HFFc6 (cell line): ENCODE measurements around the gene CSGALNACT2. TPM values are rescaled to one million over a fixed set of nuclear protein-coding genes. Genes with fewer than 3 reads are reported as not detected.

Source experiments
- DNase-seq: peaks from one replicate; pipeline ENCODE4 v3.0.0-alpha.2; 2018
- H3K27ac Mint-ChIP-seq: 2 replicates; pipeline ENCODE4 v1.8.0; 2020; ENCODE audit warnings: mild to moderate bottlenecking, mixed read lengths
- H3K27me3 Mint-ChIP-seq: 2 replicates; pipeline ENCODE4 v1.8.0; 2021; ENCODE audit warnings: mild to moderate bottlenecking, moderate library complexity, mixed read lengths; ENCODE audit not compliant: insufficient read depth
- H3K36me3 Mint-ChIP-seq: 2 replicates; pipeline ENCODE4 v1.8.0; 2021; ENCODE audit warnings: low read depth, mixed read lengths
- H3K4me1 Mint-ChIP-seq: 2 replicates; pipeline ENCODE4 v1.8.0; 2020; ENCODE audit warnings: low read depth, mixed read lengths
- H3K4me3 Mint-ChIP-seq: 2 replicates; pipeline ENCODE4 v1.8.0; 2020; ENCODE audit warnings: mild to moderate bottlenecking, moderate library complexity, mixed read lengths
- H3K9me3 Mint-ChIP-seq: 2 replicates; pipeline ENCODE4 v1.8.0; 2020; ENCODE audit warnings: mild to moderate bottlenecking, mixed read lengths
- total RNA-seq, 6 experiments: library from RNA; stranded (reverse); fragmentation: NEBNext Ultra II Directional; extraction: Animal tissue kit (Norgen Biotek cat#: 25700); gene quantifications; 2 replicates in 1 of 6; 3 replicates in 5 of 6; pipeline ENCODE4 v1.2.3, GENCODE V29; 2021
- TF ChIP-seq, protein P1 (sequence below): fragments of 200-600 bp; sonication (generic); IDR thresholded peaks from 2 replicates; pipeline ENCODE4 v1.5.0; 2021; ENCODE audit warnings: antibody characterized with exemption, mild to moderate bottlenecking

The CSGALNACT2 gene
- total RNA-seq, 6 experiments from 2014 or later, result 18.0 to 20.8 (median 18.6) TPM

DNA sequence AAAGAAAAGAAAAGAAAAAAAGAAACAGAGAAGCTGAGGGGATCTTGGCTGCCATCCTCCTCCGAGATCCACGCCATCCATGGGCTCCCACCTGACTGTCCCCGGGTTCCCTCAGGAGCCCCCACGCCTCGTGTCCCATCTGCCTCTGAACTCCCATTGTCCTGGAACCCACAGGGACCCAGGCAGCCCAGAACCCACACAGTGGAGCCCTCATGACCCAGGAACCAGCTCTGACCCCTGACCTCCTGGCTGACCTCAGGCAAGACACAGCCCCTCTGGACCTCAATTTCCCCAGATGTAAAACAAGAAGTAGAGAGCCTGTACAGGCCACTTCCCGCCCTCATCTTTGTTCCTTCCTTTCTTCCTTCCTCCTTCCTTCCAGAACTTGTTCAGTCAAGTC, 88.2 kb downstream of the CSGALNACT2 start:
- TF ChIP-seq, protein P1, sequence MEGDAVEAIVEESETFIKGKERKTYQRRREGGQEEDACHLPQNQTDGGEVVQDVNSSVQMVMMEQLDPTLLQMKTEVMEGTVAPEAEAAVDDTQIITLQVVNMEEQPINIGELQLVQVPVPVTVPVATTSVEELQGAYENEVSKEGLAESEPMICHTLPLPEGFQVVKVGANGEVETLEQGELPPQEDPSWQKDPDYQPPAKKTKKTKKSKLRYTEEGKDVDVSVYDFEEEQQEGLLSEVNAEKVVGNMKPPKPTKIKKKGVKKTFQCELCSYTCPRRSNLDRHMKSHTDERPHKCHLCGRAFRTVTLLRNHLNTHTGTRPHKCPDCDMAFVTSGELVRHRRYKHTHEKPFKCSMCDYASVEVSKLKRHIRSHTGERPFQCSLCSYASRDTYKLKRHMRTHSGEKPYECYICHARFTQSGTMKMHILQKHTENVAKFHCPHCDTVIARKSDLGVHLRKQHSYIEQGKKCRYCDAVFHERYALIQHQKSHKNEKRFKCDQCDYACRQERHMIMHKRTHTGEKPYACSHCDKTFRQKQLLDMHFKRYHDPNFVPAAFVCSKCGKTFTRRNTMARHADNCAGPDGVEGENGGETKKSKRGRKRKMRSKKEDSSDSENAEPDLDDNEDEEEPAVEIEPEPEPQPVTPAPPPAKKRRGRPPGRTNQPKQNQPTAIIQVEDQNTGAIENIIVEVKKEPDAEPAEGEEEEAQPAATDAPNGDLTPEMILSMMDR, result no peak
- Mint-ChIP-seq H3K4me3 (no peak overlapping the region), H3K36me3 (no peaks in the 10 kb centered on the region), H3K27ac (no peak overlapping the region), H3K9me3 (no peaks in the 10 kb centered on the region), H3K27me3 (peaks cover 30% of the 10 kb centered on the region), H3K4me1 (no peaks in the 10 kb centered on the region)
- no peak for DNase-seq

GRCh38 chr10:43226851-43227845, 88.9 kb downstream of the CSGALNACT2 start:
- Mint-ChIP-seq H3K4me3 (no peak overlapping the region), H3K27me3 (peaks cover 34% of the 10 kb centered on the region), H3K4me1 (no peaks in the 10 kb centered on the region), H3K27ac (no peak overlapping the region), H3K9me3 (no peaks in the 10 kb centered on the region), H3K36me3 (no peaks in the 10 kb centered on the region)
- no peak for DNase-seq
- TF ChIP-seq, protein P1, result no peak

GRCh38 chr10:43227911-43228782, 89.9 kb downstream of the CSGALNACT2 start:
- Mint-ChIP-seq H3K4me1 (no peaks in the 10 kb centered on the region), H3K27ac (no peak overlapping the region), H3K9me3 (no peaks in the 10 kb centered on the region), H3K4me3 (no peak overlapping the region), H3K36me3 (no peaks in the 10 kb centered on the region), H3K27me3 (peaks cover 43% of the 10 kb centered on the region)
- no peak for DNase-seq
- TF ChIP-seq, protein P1, result no peak

DNA sequence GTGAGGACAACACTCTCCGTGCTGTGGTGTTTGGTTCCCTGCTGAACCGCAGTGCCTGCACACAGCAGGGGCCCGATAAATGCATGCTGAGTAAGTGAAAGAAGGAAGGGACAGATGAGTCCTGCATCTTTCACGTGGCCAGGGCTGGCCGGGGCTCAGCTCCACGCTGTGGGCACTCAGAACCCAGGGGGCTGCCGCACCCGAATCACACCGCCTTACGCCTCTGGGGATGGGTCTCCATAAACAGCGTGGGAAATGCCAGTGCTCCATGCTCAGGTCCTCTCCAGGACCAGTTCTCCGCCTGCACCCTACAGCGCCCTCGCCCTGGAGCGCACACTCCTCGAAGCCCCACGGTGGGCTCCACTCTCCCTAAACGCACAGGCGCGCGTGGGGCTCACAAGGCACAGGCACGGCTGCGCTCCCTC, 90.5 kb downstream of the CSGALNACT2 start:
- Mint-ChIP-seq H3K4me3 (no peak overlapping the region), H3K9me3 (no peaks in the 10 kb centered on the region), H3K4me1 (no peaks in the 10 kb centered on the region), H3K36me3 (no peaks in the 10 kb centered on the region), H3K27ac (no peak overlapping the region), H3K27me3 (peaks cover 45% of the 10 kb centered on the region)
- TF ChIP-seq, protein P1, result no peak
- no peak for DNase-seq

GRCh38 chr10:43229208-43230061, 91.2 kb downstream of the CSGALNACT2 start:
- H3K27me3 Mint-ChIP-seq, result peaks cover 47% of the 10 kb centered on the region
- H3K4me1 Mint-ChIP-seq, result no peaks in the 10 kb centered on the region
- no peaks in the 10 kb centered on the region for H3K9me3 Mint-ChIP-seq
- H3K36me3 Mint-ChIP-seq, result no peaks in the 10 kb centered on the region
- no peak for DNase-seq
- H3K4me3 Mint-ChIP-seq, result no peak overlapping the region
- TF ChIP-seq, protein P1, result no peak
- H3K27ac Mint-ChIP-seq, result no peak overlapping the region
